Measurements from ENCODE around the gene FAM228B. TPM values are rescaled to one million over a fixed set of nuclear protein-coding genes. Genes with fewer than 3 reads are reported as not detected.

Gene FAM228B
- total and polyA plus RNA-seq, 9 of the 15 experiments (the other 6 are each of a cell fraction or from before 2014, with no cell fraction given): 1.1 to 3.7 (median 2.6) TPM

GRCh38 chr2:24183366-24184069 is 60.2 kb downstream of the FAM228B start:
- H3K27ac ChIP-seq (ENCODE audit: extremely low read depth, low read depth, low read length): no peak overlapping the region
- H3K9me3 ChIP-seq (replicated peaks; ENCODE audit: control insufficient read depth, insufficient read depth, low read depth, low read length): no peaks in the 10 kb centered on the region
- intact Hi-C loops (cut with micrococcal nuclease): no loop called here
- 27% methylated on average over 6 of the region's 6 CpGs for WGBS (ENCODE audit: insufficient coverage, low coverage, missing lambda C conversion rate)
- in situ Hi-C loops (cut with MboI): no loop called here
- no peak for DNase-seq (ENCODE audit: extremely low read depth in 1 of 4, low spot score in 3 of 4)
- no peaks in the 10 kb centered on the region for H4K20me1 ChIP-seq (replicated peaks; ENCODE audit: control insufficient read depth, insufficient read depth, low read length)
- peaks cover 0 to 3% of the 10 kb centered on the region in 2 experiments; a peak in 1 of 5 replicates for H3K27me3 ChIP-seq (ENCODE audit: control insufficient read depth in 2 of 2, insufficient read depth in 2 of 2, low read length in 2 of 2)
- TF ChIP-seq ZBTB2 (IDR thresholded peaks at IDR 0.05) (no peak), DDX20 (tag; IDR thresholded peaks at IDR 0.05; ENCODE audit: low read depth) (no peak)
- no peak overlapping the region for H3K4me2 ChIP-seq (ENCODE audit: insufficient read depth, low read length)
- no peaks in the 10 kb centered on the region for H3K79me2 ChIP-seq (ENCODE audit: control insufficient read depth, insufficient read depth, low read length)
- H3K9ac ChIP-seq (ENCODE audit: insufficient read depth in 1 of 2, low read depth in 2 of 2, low read length in 2 of 2): no peak overlapping the region
- no peak for FAIRE-seq
- ChIA-PET CTCF (ENCODE audit: low intra/inter-chr PET ratio) (no interaction called here), POLR2A (no interaction called here)
- H3K4me1 ChIP-seq (replicated peaks in 1 of 2; ENCODE audit: control insufficient read depth in 2 of 2, insufficient read depth in 2 of 2, low read length in 2 of 2): peaks cover 0 to 11% of the 10 kb centered on the region in 2 experiments; a peak in 3 of 5 replicates
- H3K9me1 ChIP-seq (ENCODE audit: control insufficient read depth, insufficient read depth, low read length): no peaks in the 10 kb centered on the region
- no peaks in the 10 kb centered on the region for H3K36me3 ChIP-seq (ENCODE audit: control insufficient read depth, insufficient read depth, low read length)
- BruUV-seq (replicated peaks): no TSS peak
- H2AFZ ChIP-seq (ENCODE audit: low read depth, low read length): peak overlapping the region; percentile 14; the same call in 1 of the 2 replicates
- no peak overlapping the region for H3K4me3 ChIP-seq
- 0 out of 3 replicates have a peak, but pooled peaks have one; percentile 34 for ATAC-seq

GRCh38 chr2:24189551-24189950 is 66.3 kb downstream of the FAM228B start:
- H3K27me3 ChIP-seq (ENCODE audit: control insufficient read depth in 2 of 2, insufficient read depth in 2 of 2, low read length in 2 of 2): peaks cover 10 to 15% of the 10 kb centered on the region in 2 experiments; a peak in 4 of 5 replicates
- no peak for FAIRE-seq
- DNase-seq (ENCODE audit: extremely low read depth in 1 of 4, low spot score in 3 of 4): no peak
- peak overlapping the region; percentile 2; the same call in 1 of the 2 replicates for H2AFZ ChIP-seq (ENCODE audit: low read depth, low read length)
- H3K9me1 ChIP-seq (ENCODE audit: control insufficient read depth, insufficient read depth, low read length): no peaks in the 10 kb centered on the region
- no peak overlapping the region for H3K4me2 ChIP-seq (ENCODE audit: insufficient read depth, low read length)
- intact Hi-C loops (cut with micrococcal nuclease) (no loop called here), in situ Hi-C loops (cut with MboI) (no loop called here)
- no peaks in the 10 kb centered on the region for H3K36me3 ChIP-seq (ENCODE audit: control insufficient read depth, insufficient read depth, low read length)
- ChIA-PET CTCF (ENCODE audit: low intra/inter-chr PET ratio) (no interaction called here), POLR2A (no interaction called here)
- H3K79me2 ChIP-seq (ENCODE audit: control insufficient read depth, insufficient read depth, low read length): no peaks in the 10 kb centered on the region
- H3K9me3 ChIP-seq (replicated peaks; ENCODE audit: control insufficient read depth, insufficient read depth, low read depth, low read length): peaks cover 3% of the 10 kb centered on the region; the same call in 1 of the 2 replicates
- no peaks in the 10 kb centered on the region for H4K20me1 ChIP-seq (replicated peaks; ENCODE audit: control insufficient read depth, insufficient read depth, low read length)
- 15% methylated on average over 10 of the region's 10 CpGs for whole genome bisulfite sequencing (ENCODE audit: insufficient coverage, low coverage, missing lambda C conversion rate)
- ATAC-seq: no peak
- BruUV-seq (replicated peaks): no TSS peak
- no peak overlapping the region for H3K27ac ChIP-seq (ENCODE audit: extremely low read depth, low read depth, low read length)
- no peak overlapping the region for H3K4me3 ChIP-seq
- H3K9ac ChIP-seq (ENCODE audit: insufficient read depth in 1 of 2, low read depth in 2 of 2, low read length in 2 of 2): no peak overlapping the region
- no peaks in the 10 kb centered on the region; a peak in 1 of 5 replicates for H3K4me1 ChIP-seq (replicated peaks in 1 of 2; ENCODE audit: control insufficient read depth in 2 of 2, insufficient read depth in 2 of 2, low read length in 2 of 2)
- TF ChIP-seq NR2F6 (CRISPR knock-in tag; IDR thresholded peaks at IDR 0.05) (no peak), ZNF592 (IDR thresholded peaks at IDR 0.05) (no peak), L3MBTL2 (IDR thresholded peaks at IDR 0.05) (peak; percentile 74)
